ENCODE data around the gene PRKAG2. TPM values are rescaled to one million over a fixed set of nuclear protein-coding genes. Genes with fewer than 3 reads are reported as not detected.

Gene PRKAG2
- total and polyA plus RNA-seq, 4 donors = 3.6 to 25.1 (median 16.8) TPM

- no peaks in the 10 kb centered on the region for H3K4me1 ChIP-seq (ENCODE audit: control insufficient read depth in 4 of 4, insufficient read depth in 4 of 4, low read length in 3 of 4)
- H3K27me3 ChIP-seq (ENCODE audit: control insufficient read depth in 4 of 4, insufficient read depth in 4 of 4, low read length in 3 of 4) = no peaks in the 10 kb centered on the region
- H3K9ac ChIP-seq (ENCODE audit: low read depth in 1 of 2, low read length in 2 of 2) = no peak overlapping the region
- no peak for TF ChIP-seq MAX (IDR thresholded peaks at IDR 0.05)
- TF ChIP-seq HNF4A (conservative IDR thresholded peaks at IDR 0.05) = no peak
- no peak for TF ChIP-seq RXRA (IDR thresholded peaks at IDR 0.05)
- TF ChIP-seq HNF4G (IDR thresholded peaks at IDR 0.05) = no peak
- no peak for TF ChIP-seq GABPA (IDR thresholded peaks at IDR 0.05 in 1 of 2, conservative IDR thresholded peaks at IDR 0.05 in 1 of 2)
- no peak for TF ChIP-seq NR2F2 (IDR thresholded peaks at IDR 0.05)
- no peak for TF ChIP-seq REST (IDR thresholded peaks at IDR 0.05)
- no peak for TF ChIP-seq EGR1 (IDR thresholded peaks at IDR 0.05; ENCODE audit: low read depth in 2 of 2)
- no peak for TF ChIP-seq JUND (IDR thresholded peaks at IDR 0.05)
- TF ChIP-seq CTCF (IDR thresholded peaks at IDR 0.05; ENCODE audit: low read depth, low read length, missing input control) = no peak
- H3K4me3 ChIP-seq (ENCODE audit: low read depth in 1 of 3, low read length in 3 of 3) = no peak overlapping the region
- no peaks in the 10 kb centered on the region for H3K9me3 ChIP-seq (ENCODE audit: control insufficient read depth in 4 of 4, low read length in 3 of 4)
- DNase-seq (ENCODE audit: low spot score) = no peak
- H3K27ac ChIP-seq (ENCODE audit: low read depth in 1 of 2, low read length in 2 of 2) = no peak overlapping the region
- 93% methylated on average over 7 of the region's 7 CpGs for WGBS
- no peaks in the 10 kb centered on the region for H3K36me3 ChIP-seq (ENCODE audit: control insufficient read depth in 4 of 4, insufficient read depth in 3 of 4, low read depth in 1 of 4, low read length in 3 of 4)
Measured at GRCh38 chr7:151885202-151885580, 8.3 kb upstream of the PRKAG2 start.

GRCh38 chr7:151884312-151885201 is 7.6 kb upstream of the PRKAG2 start:
- no peaks in the 10 kb centered on the region for H3K36me3 ChIP-seq (ENCODE audit: control insufficient read depth in 4 of 4, insufficient read depth in 3 of 4, low read depth in 1 of 4, low read length in 3 of 4)
- no peaks in the 10 kb centered on the region for H3K27me3 ChIP-seq (ENCODE audit: control insufficient read depth in 4 of 4, insufficient read depth in 4 of 4, low read length in 3 of 4)
- WGBS = 93% methylated on average over 15 of the region's 15 CpGs
- no peaks in the 10 kb centered on the region for H3K9me3 ChIP-seq (ENCODE audit: control insufficient read depth in 4 of 4, low read length in 3 of 4)
- TF ChIP-seq HNF4A (conservative IDR thresholded peaks at IDR 0.05) = peak in 1 of 2 donors; percentile 44
- TF ChIP-seq ZBTB33 (IDR thresholded peaks at IDR 0.05) = no peak
- H3K9ac ChIP-seq (ENCODE audit: low read depth in 1 of 2, low read length in 2 of 2) = no peak overlapping the region
- H3K27ac ChIP-seq (ENCODE audit: low read depth in 1 of 2, low read length in 2 of 2) = no peak overlapping the region
- H3K4me3 ChIP-seq (ENCODE audit: low read depth in 1 of 3, low read length in 3 of 3) = no peak overlapping the region
- H3K4me1 ChIP-seq (ENCODE audit: control insufficient read depth in 4 of 4, insufficient read depth in 4 of 4, low read length in 3 of 4) = no peaks in the 10 kb centered on the region
- DNase-seq (ENCODE audit: low spot score) = no peak
